K562 (cell line): Measurements from ENCODE around the gene TBX10. TPM values are rescaled to one million over a fixed set of nuclear protein-coding genes. Genes with fewer than 3 reads are reported as not detected.

ENCODE experiments used
- ATAC-seq: fragments of 200-7000 bp; cut with Tn5 transposase; 3 replicates; pipeline ENCODE4 v1.9.1; 2020; ENCODE audit warnings: moderate library complexity
- BruUV-seq: library from RNA; stranded (reverse); fragments of 400-500 nt; replicated peaks from 2 replicates; lab custom pipeline; 2021; lab: Mats Ljungman, UMichigan
- CTCF ChIA-PET: fragments of 300-600 bp; formaldehyde crosslinking; extraction: SDS; loops from one replicate; lab custom pipeline; 2021; ENCODE audit warnings: low intra/inter-chr PET ratio; lab: Yijun Ruan, JAX
- POLR2A ChIA-PET: fragments of 300-600, 350-650 bp; sonication (Branson Sonifier 250); formaldehyde crosslinking; extraction: SDS; loops from one replicate; lab custom pipeline; 2021; ENCODE audit warnings: antibody characterized with exemption, inconsistent platforms; lab: Yijun Ruan, JAX
- DNase-seq, 4 experiments: peaks; one replicate each; pipeline versions ENCODE4 v3.0.0 to v3.0.0-alpha.2; 2011 to 2018; ENCODE audit warnings: low spot score in 3 of 4, mixed read lengths in 3 of 4; ENCODE audit errors: extremely low read depth in 1 of 4
- FAIRE-seq: peaks from 2 replicates; lab custom pipeline; 2011; peaks lifted over from hg19 to GRCh38; lab: Jason Lieb, UNC
- H2AFZ ChIP-seq: 2 replicates; pipeline ENCODE4 v1.6.0; 2011; ENCODE audit warnings: low read depth, low read length, control low read depth, inconsistent platforms
- H3K27ac ChIP-seq: fragments of 200-600 bp; 3 replicates; pipeline ENCODE4 v1.8.0; 2011; ENCODE audit warnings: low read depth, mild to moderate bottlenecking, control low read depth, inconsistent platforms, low read length, moderate library complexity, mixed read lengths; ENCODE audit errors: extremely low read depth
- H3K27me3 ChIP-seq, 2 experiments: fragments of 300-600 bp in 1 of 2; 2 replicates in 1 of 2; 3 replicates in 1 of 2; pipeline versions ENCODE4 v1.6.0 to v1.8.0; 2011; ENCODE audit warnings: inconsistent platforms in 2 of 2, low read length in 2 of 2, mild to moderate bottlenecking in 1 of 2, mixed read lengths in 1 of 2, moderate library complexity in 1 of 2; ENCODE audit not compliant: control insufficient read depth in 2 of 2, insufficient read depth in 2 of 2
- H3K36me3 ChIP-seq: fragments of 300-600 bp; 3 replicates; pipeline ENCODE4 v1.8.0; 2011; ENCODE audit warnings: mild to moderate bottlenecking, low read length, inconsistent platforms; ENCODE audit not compliant: control insufficient read depth, insufficient read depth
- H3K4me1 ChIP-seq, 2 experiments: fragments of 200-600 bp in 1 of 2; replicated peaks in 1 of 2; 2 replicates in 1 of 2; 3 replicates in 1 of 2; pipeline versions ENCODE4 v1.5.1 to v1.8.0; 2011; ENCODE audit warnings: inconsistent platforms in 2 of 2, low read length in 2 of 2, mild to moderate bottlenecking in 1 of 2, mixed read lengths in 1 of 2, moderate library complexity in 1 of 2; ENCODE audit not compliant: control insufficient read depth in 2 of 2, insufficient read depth in 2 of 2
- H3K4me2 ChIP-seq: 2 replicates; pipeline ENCODE4 v1.6.1; 2011; ENCODE audit warnings: low read length, control low read depth, inconsistent platforms, mixed read lengths; ENCODE audit not compliant: insufficient read depth
- H3K4me3 ChIP-seq: fragments of 200-600 bp; sonication (generic), shearing (Covaris generic); 2 replicates; pipeline ENCODE4 v1.5.1; 2016; ENCODE audit warnings: control low read depth, inconsistent platforms
- H3K79me2 ChIP-seq: fragments of 200-600 bp; 3 replicates; pipeline ENCODE4 v1.8.0; 2011; ENCODE audit warnings: low read length, inconsistent platforms; ENCODE audit not compliant: control insufficient read depth, insufficient read depth
- H3K9ac ChIP-seq, 2 experiments: 2 replicates each; pipeline versions ENCODE4 v1.6.0 to v1.6.1; 2011; ENCODE audit warnings: low read depth in 2 of 2, low read length in 2 of 2, control low read depth in 1 of 2, inconsistent platforms in 1 of 2, mild to moderate bottlenecking in 1 of 2, mixed read lengths in 1 of 2; ENCODE audit not compliant: insufficient read depth in 1 of 2
- H3K9me1 ChIP-seq: one replicate; pipeline ENCODE4 v1.6.0; 2011; ENCODE audit warnings: inconsistent platforms, mild to moderate bottlenecking, low read length, moderate library complexity; ENCODE audit not compliant: control insufficient read depth, insufficient read depth
- H3K9me3 ChIP-seq: replicated peaks from 2 replicates; pipeline ENCODE4 v1.5.1; 2011; ENCODE audit warnings: low read depth, low read length, inconsistent platforms; ENCODE audit not compliant: control insufficient read depth, insufficient read depth
- H4K20me1 ChIP-seq: replicated peaks from 2 replicates; pipeline ENCODE4 v1.6.1; 2011; ENCODE audit warnings: low read length, inconsistent platforms, mixed read lengths; ENCODE audit not compliant: control insufficient read depth, insufficient read depth
- GTF2B ChIP-seq: IDR thresholded peaks from 2 replicates; pipeline ENCODE4 v1.6.1; 2011; ENCODE audit not compliant: insufficient read length; ENCODE audit errors: extremely low read depth
- GTF2E2 ChIP-seq: fragments of 200-800 bp; sonication (Bioruptor generic); IDR thresholded peaks from 2 replicates; pipeline ENCODE4 v1.6.1; 2016; ENCODE audit warnings: missing genetic modification characterization, missing compliant biosample characterization
- MAFK ChIP-seq: IDR thresholded peaks from 2 replicates; pipeline ENCODE4 v1.6.1; 2011; ENCODE audit warnings: low read length, improper control_type of control experiment
- MGA ChIP-seq: fragments of 450-650 bp; IDR thresholded peaks from 2 replicates; pipeline ENCODE4 v1.6.1; 2016; ENCODE audit warnings: mild to moderate bottlenecking, moderate library complexity
- MYNN ChIP-seq, 2 experiments: sonication (generic); formaldehyde crosslinking in 1 of 2; IDR thresholded peaks; 2 replicates each; pipeline versions ENCODE4 v1.5.0 to v1.6.1; 2016 to 2020; ENCODE audit warnings: antibody characterized with exemption in 1 of 2, missing genetic modification reagents in 1 of 2
- NFRKB ChIP-seq: fragments of 450-650 bp; IDR thresholded peaks from 2 replicates; pipeline ENCODE4 v1.6.1; 2016; ENCODE audit warnings: low read depth
- WGBS: fragments of 100-300 bp; shearing (Covaris generic); methylation state at CpG from one replicate; pipeline ENCODE4 v1.1.6; 2016; ENCODE audit warnings: low coverage, mixed read lengths; ENCODE audit not compliant: insufficient coverage; ENCODE audit errors: missing lambda C conversion rate; 5-methylcytosine and 5-hydroxymethylcytosine counted together
- in situ Hi-C: fragments of 300-500 bp; cut with MboI; formaldehyde crosslinking; loops from 4 replicates; pipeline ENCODE4 v1.15.0; 2018; ENCODE audit warnings: inconsistent platforms, mixed read lengths
- intact Hi-C: fragments of 100-400 bp; cut with micrococcal nuclease; formaldehyde crosslinking; loops from 2 replicates; pipeline ENCODE4 v1.14.2; 2022
- polyA plus RNA-seq, 8 experiments: library from polyadenylated mRNA; depleted of rRNA in 4 of 8; stranded (reverse) in 5 of 8; unstranded in 3 of 8; fragments of >200 nt; fragmentation: Nextera tagmentation in 2 of 8; fragmentation: Illumina TruSeq in 1 of 8; extraction: Ambion mirVana in 2 of 8; extraction: Trizol in 1 of 8; gene quantifications; 2 replicates each; pipeline versions ENCODE4 v1.2.1 to v1.2.3, GENCODE V29; 2011 to 2014; ENCODE audit warnings: inconsistent platforms in 1 of 8, missing spikeins in 1 of 8
- total RNA-seq, 7 experiments: library from RNA; depleted of rRNA in 6 of 7; stranded (reverse); fragments of >200 nt in 6 of 7; fragmentation: Illumina TruSeq in 2 of 7; extraction: Trizol in 2 of 7; gene quantifications; 2 replicates each; pipeline versions ENCODE4 v1.2.1 to v1.2.3, GENCODE V29; 2011 to 2021; ENCODE audit warnings: low replicate concordance in 1 of 7
- TF ChIP-seq, protein P1 (sequence below): fragments of 250-450 bp; sonication (Bioruptor Pico); IDR thresholded peaks from 2 replicates; pipeline ENCODE4 v1.8.0; 2022; ENCODE audit warnings: inconsistent platforms, mild to moderate bottlenecking, moderate library complexity, borderline replicate concordance

TBX10 gene
- total and polyA plus RNA-seq, 9 of the 15 experiments (the other 6 are each of a cell fraction or from before 2014, with no cell fraction given): not detected

DNA sequence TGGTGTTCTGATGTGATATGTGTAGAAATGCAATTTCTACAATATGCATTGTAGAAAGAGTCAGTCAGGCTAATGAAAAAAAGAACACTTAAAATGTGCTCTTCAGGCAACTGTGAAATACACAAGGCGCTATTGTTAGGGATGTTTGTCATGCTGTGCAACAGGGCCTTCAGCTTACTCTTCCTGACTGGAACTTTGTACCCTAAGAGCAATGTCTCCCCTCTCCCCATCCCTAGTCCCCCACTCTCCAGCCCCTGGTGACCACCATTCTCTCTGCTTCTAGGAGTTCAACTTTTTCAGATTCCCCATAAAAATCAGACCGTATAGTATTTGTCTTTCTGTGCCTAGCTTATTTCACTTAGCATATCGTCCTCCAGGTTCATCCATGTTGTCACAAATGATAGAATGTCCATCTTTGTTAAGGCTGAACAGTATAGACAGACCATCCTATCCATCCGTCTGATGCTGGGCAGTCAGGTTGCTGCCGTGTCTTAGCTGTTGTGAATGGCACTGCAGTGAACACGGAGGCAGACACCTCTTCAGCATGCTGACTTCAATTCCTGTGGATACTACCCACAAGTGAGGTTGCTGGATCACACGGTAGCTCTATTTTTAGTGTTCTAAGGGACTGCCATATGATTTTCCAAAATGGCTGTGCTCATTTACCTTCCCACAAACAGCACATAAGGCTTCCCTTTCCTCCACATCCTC, 22.2 kb downstream of the TBX10 start:
- intact Hi-C loops (no loop called here), in situ Hi-C loops (no loop called here)
- ChIA-PET POLR2A (interaction anchor here (0.9 to 1.5 kb wide), 5 partner anchors 9 to 28 kb away, joined by 3 to 7 read pairs (median 3); partner anchors contain the start of gene NUDT8), CTCF (no interaction called here)
- Histone ChIP-seq H3K27me3 (no peaks in the 10 kb centered on the region), H3K36me3 (peaks cover 13% of the 10 kb centered on the region; the same call in 2 of the 3 replicates), H3K9me3 (0 out of 2 replicates have a peak, but pooled peaks cover 2% of the 10 kb centered on the region), H3K9me1 (no peaks in the 10 kb centered on the region), H3K27ac (no peak overlapping the region; the same call in 2 of the 3 replicates), H3K79me2 (peaks cover 19% of the 10 kb centered on the region), H3K9ac (no peak overlapping the region), H3K4me3 (no peak overlapping the region), H3K4me1 (peaks cover 9 to 47% of the 10 kb centered on the region in 2 experiments; a peak in 4 of 5 replicates), H2AFZ (peak overlapping the region; percentile 22; the same call in 1 of the 2 replicates), H3K4me2 (no peak overlapping the region), H4K20me1 (no peaks in the 10 kb centered on the region)
- DNase-seq (no peak), ATAC-seq (no peak), FAIRE-seq (no peak)
- WGBS: 39% methylated on average over 7 of the region's 7 CpGs
- BruUV-seq: no TSS peak
- no peak for TF ChIP-seq GTF2B
- no peak for TF ChIP-seq GTF2E2
- no peak for TF ChIP-seq MGA
- TF ChIP-seq, protein P1, sequence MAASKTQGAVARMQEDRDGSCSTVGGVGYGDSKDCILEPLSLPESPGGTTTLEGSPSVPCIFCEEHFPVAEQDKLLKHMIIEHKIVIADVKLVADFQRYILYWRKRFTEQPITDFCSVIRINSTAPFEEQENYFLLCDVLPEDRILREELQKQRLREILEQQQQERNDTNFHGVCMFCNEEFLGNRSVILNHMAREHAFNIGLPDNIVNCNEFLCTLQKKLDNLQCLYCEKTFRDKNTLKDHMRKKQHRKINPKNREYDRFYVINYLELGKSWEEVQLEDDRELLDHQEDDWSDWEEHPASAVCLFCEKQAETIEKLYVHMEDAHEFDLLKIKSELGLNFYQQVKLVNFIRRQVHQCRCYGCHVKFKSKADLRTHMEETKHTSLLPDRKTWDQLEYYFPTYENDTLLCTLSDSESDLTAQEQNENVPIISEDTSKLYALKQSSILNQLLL (CRISPR knock-in tag): no peak
- no peak for TF ChIP-seq MAFK
- no peak for TF ChIP-seq MYNN (IDR thresholded peaks at IDR 0.05)
- TF ChIP-seq MYNN (CRISPR knock-in tag; IDR thresholded peaks at IDR 0.05): no peak
- no peak for TF ChIP-seq NFRKB
